ENCODE data around the gene CERK. TPM values are rescaled to one million over a fixed set of nuclear protein-coding genes. Genes with fewer than 3 reads are reported as not detected.

Gene CERK
- total and polyA plus RNA-seq, 2 of the 8 experiments (the other 6 are each of a cell fraction or from before 2014, with no cell fraction given) = 26.6 to 59.0 TPM

DNA sequence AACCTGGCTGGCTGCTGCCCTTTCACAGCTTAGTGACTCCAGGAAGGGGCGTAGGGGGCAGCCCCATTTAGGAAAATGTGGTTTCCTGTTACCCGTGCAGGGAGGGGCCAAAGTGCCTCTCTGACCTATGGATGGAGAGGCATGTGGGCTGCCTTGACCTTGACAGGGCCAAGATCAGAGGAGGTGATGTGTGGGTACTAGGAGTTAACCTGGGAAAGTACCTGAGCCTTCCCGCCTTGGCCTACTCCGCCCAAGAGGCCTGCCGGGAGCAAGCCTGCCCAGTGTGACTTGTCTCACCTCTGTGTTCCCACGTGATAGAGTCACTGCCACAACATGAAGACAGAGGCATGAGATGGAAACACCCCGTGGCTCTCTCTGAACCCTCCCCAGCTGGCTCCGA is 84.5 kb downstream of the CERK start:
- peaks cover 5% of the 10 kb centered on the region; the same call in 1 of the 2 replicates for H3K79me1 ChIP-seq (ENCODE audit: low read depth, low read length)
- H3K4me2 ChIP-seq (ENCODE audit: insufficient read depth in 1 of 2, low read depth in 2 of 2, low read length in 2 of 2) = no peak overlapping the region
- no peaks in the 10 kb centered on the region for H3K79me2 ChIP-seq (ENCODE audit: control insufficient read depth in 1 of 2, insufficient read depth in 2 of 2, low read length in 2 of 2)
- H2BK5ac ChIP-seq (ENCODE audit: low read depth, low read length) = no peak overlapping the region
- no peak overlapping the region for H4K91ac ChIP-seq (replicated peaks; ENCODE audit: insufficient read length, low read length)
- peaks cover 0 to 2% of the 10 kb centered on the region in 2 experiments for H4K20me1 ChIP-seq (replicated peaks in 1 of 2; ENCODE audit: control insufficient read depth in 1 of 2, insufficient read depth in 2 of 2, low read length in 2 of 2)
- 0 out of 2 replicates have a peak overlapping the region, but pooled peaks have one; percentile 27 for H2BK12ac ChIP-seq (ENCODE audit: low read depth, low read length)
- no peaks in the 10 kb centered on the region for H3K9me3 ChIP-seq (ENCODE audit: insufficient read depth in 2 of 2, low read depth in 1 of 2, low read length in 1 of 2)
- H3K36me3 ChIP-seq (ENCODE audit: control insufficient read depth in 2 of 4, insufficient read depth in 4 of 4, low read length in 3 of 4) = no peaks in the 10 kb centered on the region
- no peak overlapping the region for H2AFZ ChIP-seq (ENCODE audit: low read length)
- no peak overlapping the region for H3K23ac ChIP-seq (ENCODE audit: insufficient read length)
- no peak overlapping the region for H3K4me3 ChIP-seq (ENCODE audit: extremely low read depth in 1 of 4, insufficient read depth in 2 of 4, low read depth in 3 of 4, low read length in 4 of 4)
- DNase-seq (ENCODE audit: low read depth in 1 of 2, low spot score in 2 of 2) = no peak
- H3K14ac ChIP-seq (ENCODE audit: insufficient read length) = no peak overlapping the region
- H3K4me1 ChIP-seq (replicated peaks in 1 of 4; ENCODE audit: control insufficient read depth in 3 of 4, insufficient read depth in 4 of 4, low read length in 3 of 4) = peaks cover 0 to 4% (median 1%) of the 10 kb centered on the region in 4 experiments; a peak in 2 of 7 replicates
- 0 out of 2 replicates have a peak overlapping the region, but pooled peaks have one; percentile 18 for H4K8ac ChIP-seq (ENCODE audit: extremely low read depth, insufficient read depth, low read length)
- no peak for TF ChIP-seq BCL11A (IDR thresholded peaks at IDR 0.05; ENCODE audit: low read depth in 2 of 2, low read length in 2 of 2)
- TF ChIP-seq HDAC2 (IDR thresholded peaks at IDR 0.05; ENCODE audit: borderline replicate concordance in 1 of 2, low read depth in 2 of 2, low read length in 2 of 2) = no peak
- TF ChIP-seq, protein P1, sequence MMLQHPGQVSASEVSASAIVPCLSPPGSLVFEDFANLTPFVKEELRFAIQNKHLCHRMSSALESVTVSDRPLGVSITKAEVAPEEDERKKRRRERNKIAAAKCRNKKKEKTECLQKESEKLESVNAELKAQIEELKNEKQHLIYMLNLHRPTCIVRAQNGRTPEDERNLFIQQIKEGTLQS (IDR thresholded peaks at IDR 0.05; ENCODE audit: insufficient read depth, low read depth, low read length) = no peak
- TF ChIP-seq TAF7 (optimal IDR thresholded peaks at IDR 0.05; ENCODE audit: borderline replicate concordance, low read depth, low read length) = no peak
- TF ChIP-seq GABPA (IDR thresholded peaks at IDR 0.05; ENCODE audit: borderline replicate concordance, insufficient read depth, low read length) = no peak
- no peak for TF ChIP-seq RAD21 (IDR thresholded peaks at IDR 0.05 in 1 of 2, conservative IDR thresholded peaks at IDR 0.05 in 1 of 2; ENCODE audit: low read depth in 2 of 2, low read length in 2 of 2)
- TF ChIP-seq ZNF274 (IDR thresholded peaks at IDR 0.05; ENCODE audit: borderline replicate concordance, extremely low read depth, low read length) = no peak
- TF ChIP-seq SP2 (IDR thresholded peaks at IDR 0.05; ENCODE audit: low read length) = no peak
- no peak for TF ChIP-seq YY1 (IDR thresholded peaks at IDR 0.05; ENCODE audit: low read depth, low read length)
- no peak for TF ChIP-seq EZH2 (IDR thresholded peaks at IDR 0.05; ENCODE audit: low read depth, low read length, severe bottlenecking)
- H2BK15ac ChIP-seq (ENCODE audit: low read length) = no peak overlapping the region
- no peak overlapping the region for H3K9ac ChIP-seq (replicated peaks in 1 of 4; ENCODE audit: extremely low read depth in 1 of 4, low read depth in 3 of 4, low read length in 3 of 4)
- H3K4ac ChIP-seq (replicated peaks; ENCODE audit: insufficient read length, low read depth, low read length) = no peak overlapping the region
- CTCF ChIA-PET (ENCODE audit: partially characterized antibody) = interaction anchor here (1.1 to 1.8 kb wide), 2 partner anchors 13 to 55 kb away, joined by 3 to 7 read pairs; no protein-coding TSS in a partner anchor
- no peak overlapping the region for H2BK120ac ChIP-seq (replicated peaks; ENCODE audit: low read depth, low read length)
- H2AK5ac ChIP-seq (ENCODE audit: low read depth, low read length) = no peak overlapping the region
- no peak overlapping the region for H3K27ac ChIP-seq (ENCODE audit: low read depth, low read length)
- H3K18ac ChIP-seq (ENCODE audit: extremely low read depth, low read length) = no peak overlapping the region
- 94% methylated on average over 8 of the region's 8 CpGs; no CpG with 5 or more reads in 1 of the 2 experiments for WGBS, 2 experiments (ENCODE audit: extremely low coverage in 1 of 2, insufficient coverage in 1 of 2, insufficient read length in 1 of 2, insufficient replicate concordance in 2 of 2, low coverage in 1 of 2, low lambda C conversion rate in 2 of 2, missing lambda C conversion rate in 1 of 2)
- H3K27me3 ChIP-seq (replicated peaks in 1 of 4; ENCODE audit: control insufficient read depth in 3 of 4, extremely low read depth in 1 of 4, insufficient read depth in 3 of 4, low read length in 3 of 4) = no peaks in the 10 kb centered on the region
- H3K56ac ChIP-seq (replicated peaks; ENCODE audit: insufficient read length, low read depth, low read length) = no peak overlapping the region
- no peak for FAIRE-seq
- H4K5ac ChIP-seq (ENCODE audit: insufficient read length, low read depth, low read length) = no peak overlapping the region
- H2BK20ac ChIP-seq (ENCODE audit: low read length) = no peak overlapping the region
- H3K23me2 ChIP-seq (ENCODE audit: low read depth, low read length) = peaks cover 2% of the 10 kb centered on the region; the same call in 1 of the 2 replicates
- POLR2A ChIA-PET (ENCODE audit: partially characterized antibody) = no interaction called here

All from H1 (cell line).